Activated gamma-delta T cell (primary cell): ENCODE measurements around the gene KRTAP10-6.
"Not testable (repeated sequence)": the region's sequence is repeated elsewhere in the genome, so short reads cannot be mapped to it uniquely, and the experiment has no call there.

Source experiments
- DNase-seq: peaks from one replicate; lab custom pipeline; 2025; lab: John Stamatoyannopoulos, UW
- total RNA-seq, 2 donors: gene quantifications; one replicate each; lab custom pipeline; 2026; lab: John Stamatoyannopoulos, UW

Gene KRTAP10-6, protein sequence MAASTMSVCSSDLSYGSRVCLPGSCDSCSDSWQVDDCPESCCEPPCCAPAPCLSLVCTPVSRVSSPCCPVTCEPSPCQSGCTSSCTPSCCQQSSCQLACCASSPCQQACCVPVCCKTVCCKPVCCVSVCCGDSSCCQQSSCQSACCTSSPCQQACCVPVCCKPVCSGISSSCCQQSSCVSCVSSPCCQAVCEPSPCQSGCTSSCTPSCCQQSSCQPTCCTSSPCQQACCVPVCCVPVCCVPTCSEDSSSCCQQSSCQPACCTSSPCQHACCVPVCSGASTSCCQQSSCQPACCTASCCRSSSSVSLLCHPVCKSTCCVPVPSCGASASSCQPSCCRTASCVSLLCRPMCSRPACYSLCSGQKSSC
- total RNA-seq: 0 reads per million in 2 donors

DNA sequence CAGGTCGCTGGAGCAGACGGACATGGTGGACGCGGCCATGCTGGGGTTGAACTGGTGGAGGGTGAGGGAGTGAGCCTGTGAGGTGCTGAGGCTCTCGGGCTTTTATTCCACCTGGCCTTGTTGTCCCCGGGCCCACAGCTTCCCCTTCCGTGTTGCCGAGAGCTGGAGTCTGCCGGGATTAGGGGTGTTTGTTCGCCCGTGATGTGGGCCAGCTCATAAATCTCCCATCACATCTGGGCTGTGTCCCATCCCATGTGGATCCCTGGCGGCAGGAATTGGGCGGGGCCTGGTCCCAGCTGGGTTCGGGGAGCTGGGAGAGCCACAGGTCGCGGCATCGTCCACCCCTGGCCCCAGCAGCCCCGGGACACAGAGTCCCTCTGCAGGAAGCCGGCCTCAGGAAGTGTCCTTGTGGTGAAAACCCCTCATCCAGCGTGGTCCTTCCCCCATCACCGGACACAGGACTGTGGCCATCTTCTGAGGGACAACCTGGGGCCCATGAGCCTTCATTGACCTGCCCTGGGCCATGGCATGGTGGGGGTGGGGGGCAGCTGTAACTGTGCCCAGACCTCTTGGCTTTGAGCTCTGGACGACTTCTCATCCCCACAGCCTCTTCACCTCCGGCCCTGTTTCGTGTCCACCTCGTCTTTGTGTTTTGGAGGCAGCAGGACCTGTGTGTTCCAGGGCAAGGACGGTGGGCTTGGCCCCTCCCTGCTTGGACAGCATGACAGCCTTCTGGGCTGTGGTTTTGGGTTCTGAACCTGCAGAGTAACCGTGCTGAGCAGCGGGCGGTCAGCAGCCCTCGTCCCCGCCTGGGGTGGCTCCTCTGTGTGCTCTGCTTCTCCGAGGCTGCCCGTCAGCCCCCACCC, at the start of gene KRTAP10-6:
TSS of gene KRTAP10-6 (minus strand) at position 60 of the 866 bp plus-strand sequence. CDS start at position 39, 21 bp downstream.
- no peak for DNase-seq

DNA sequence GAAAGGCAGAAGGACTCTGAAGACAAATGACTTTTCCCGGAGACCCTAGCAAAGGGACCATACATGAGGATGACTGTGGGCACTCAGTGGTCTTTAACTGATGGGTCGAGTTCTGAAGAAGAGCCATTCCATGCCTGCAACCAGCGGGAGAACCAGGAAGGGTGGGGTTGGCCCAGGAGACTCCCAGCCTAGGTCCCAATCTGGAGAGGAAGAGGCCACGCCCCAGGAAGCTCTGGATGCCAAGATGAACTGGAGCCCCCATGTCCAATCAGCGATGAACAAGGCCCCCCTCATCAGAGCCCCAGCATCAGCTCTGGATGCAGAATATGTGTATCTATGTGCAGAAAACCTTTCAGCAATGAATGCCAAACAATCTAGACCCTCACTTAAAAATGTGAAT, 48.5 kb upstream of the KRTAP10-6 start:
- DNase-seq: no peak

DNA sequence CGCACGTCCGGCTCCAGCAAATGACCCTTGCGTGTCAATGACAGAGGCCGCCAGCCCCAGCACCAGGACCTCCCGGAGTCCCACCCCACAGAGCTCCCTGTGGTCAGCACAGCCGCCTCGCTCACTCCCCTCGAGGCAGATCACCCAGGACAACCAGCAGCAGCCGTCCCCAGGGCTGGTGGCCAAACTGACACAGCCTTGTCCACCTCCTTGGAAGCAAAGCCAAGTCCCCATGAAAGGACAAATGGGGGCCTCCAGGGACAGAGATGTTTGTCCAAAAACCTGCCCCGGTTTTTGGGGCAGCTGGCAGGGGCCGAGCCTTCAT, 47.0 kb upstream of the KRTAP10-6 start:
- no peak for DNase-seq

DNA sequence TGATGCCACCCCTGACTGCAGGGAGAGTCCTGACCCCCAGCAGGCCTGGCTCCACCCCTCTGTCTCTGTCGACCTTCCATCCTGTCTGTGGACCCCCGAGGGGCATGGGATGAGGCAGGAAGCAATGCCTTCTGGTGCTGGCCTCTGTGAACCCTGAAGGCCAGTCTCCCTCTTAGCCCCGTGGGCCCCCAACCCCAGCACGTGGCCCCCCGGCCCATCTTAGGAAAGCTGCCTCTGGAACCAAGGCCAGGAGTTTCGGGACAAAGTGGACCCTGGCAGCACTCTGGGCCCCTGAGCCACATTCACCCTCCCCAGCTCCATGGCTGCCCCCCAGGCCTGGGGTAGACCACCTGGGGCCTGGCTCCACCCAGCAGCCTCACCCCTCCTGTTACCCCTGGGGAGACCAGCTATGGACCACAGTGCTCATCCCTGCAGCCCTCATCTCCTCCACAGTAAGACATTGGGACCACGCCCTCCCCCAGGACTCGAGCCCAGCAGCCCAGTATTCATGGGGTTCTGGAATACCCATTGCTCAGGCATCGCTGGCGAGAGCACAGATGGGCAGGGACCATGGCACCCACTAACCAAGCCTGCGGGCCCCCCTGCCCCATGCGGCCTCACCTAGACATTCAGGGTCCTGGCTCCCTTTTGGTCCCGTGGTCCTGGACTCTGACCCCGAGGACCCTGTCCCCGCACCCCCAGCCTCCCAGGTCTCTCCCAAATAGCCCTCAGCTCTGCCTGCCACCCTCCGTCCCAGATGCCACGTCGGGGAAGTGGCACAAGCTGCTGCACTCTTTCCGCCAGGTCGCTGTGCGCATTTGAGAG, 46.4 kb upstream of the KRTAP10-6 start:
- not testable (repeated sequence) for DNase-seq

DNA sequence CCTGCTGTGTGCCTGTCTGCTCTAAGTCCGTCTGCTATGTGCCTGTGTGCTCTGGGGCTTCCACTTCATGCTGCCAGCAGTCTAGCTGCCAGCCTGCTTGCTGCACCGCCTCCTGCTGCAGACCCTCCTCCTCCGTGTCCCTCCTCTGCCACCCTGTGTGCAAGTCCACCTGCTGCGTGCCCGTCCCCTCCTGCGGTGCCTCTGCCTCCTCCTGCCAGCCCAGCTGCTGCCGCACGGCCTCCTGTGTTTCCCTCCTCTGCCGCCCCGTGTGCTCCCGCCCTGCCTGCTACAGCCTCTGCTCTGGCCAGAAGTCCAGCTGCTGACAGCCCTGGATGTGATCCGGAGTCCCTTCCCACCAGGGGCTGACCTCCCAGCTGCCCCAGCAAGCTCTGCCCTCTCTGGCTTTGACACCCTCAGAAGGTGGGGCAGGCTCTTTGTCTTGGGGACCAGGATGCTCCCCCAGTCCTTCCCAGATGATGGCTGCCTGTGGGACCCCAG, 45.6 kb upstream of the KRTAP10-6 start:
- not testable (repeated sequence) for DNase-seq

DNA sequence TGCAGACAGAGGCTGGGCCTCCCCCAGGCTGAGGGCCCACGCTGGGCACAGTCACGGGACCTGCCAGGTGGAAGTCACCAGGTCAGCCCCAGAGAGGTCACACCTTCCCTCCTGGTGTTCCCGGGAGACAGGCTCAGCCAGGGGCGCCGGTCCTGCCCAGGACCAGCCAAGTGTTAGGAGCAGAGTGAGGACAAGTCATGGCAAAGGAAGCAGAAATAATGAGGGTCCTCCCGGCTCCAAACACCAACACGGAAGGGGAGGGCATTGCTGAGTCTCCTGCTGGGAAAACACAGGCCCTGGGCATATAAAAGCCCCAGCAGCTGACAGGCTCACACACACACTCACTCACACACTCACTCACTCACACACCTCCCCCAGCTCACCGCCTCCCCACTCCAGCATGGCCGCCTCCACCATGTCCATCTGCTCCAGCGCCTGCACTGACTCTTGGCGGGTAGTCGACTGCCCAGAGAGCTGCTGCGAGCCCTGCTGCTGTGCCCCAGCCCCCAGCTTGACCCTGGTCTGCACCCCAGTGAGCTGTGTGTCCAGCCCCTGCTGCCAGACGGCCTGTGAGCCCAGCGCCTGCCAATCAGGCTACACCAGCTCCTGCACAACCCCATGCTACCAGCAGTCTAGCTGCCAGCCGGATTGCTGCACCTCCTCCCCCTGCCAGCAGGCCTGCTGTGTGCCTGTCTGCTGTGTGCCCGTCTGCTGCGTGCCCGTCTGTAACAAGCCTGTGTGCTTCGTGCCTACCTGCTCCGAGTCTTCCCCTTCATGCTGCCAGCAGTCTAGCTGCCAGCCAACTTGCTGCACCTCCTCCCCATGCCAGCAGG, 44.9 kb upstream of the KRTAP10-6 start, which contains the start of gene KRTAP10-10:
TSS of gene KRTAP10-10 (plus strand) at position 339 of the 833 bp plus-strand sequence. CDS start at position 401, 62 bp downstream.
- no peak for DNase-seq

DNA sequence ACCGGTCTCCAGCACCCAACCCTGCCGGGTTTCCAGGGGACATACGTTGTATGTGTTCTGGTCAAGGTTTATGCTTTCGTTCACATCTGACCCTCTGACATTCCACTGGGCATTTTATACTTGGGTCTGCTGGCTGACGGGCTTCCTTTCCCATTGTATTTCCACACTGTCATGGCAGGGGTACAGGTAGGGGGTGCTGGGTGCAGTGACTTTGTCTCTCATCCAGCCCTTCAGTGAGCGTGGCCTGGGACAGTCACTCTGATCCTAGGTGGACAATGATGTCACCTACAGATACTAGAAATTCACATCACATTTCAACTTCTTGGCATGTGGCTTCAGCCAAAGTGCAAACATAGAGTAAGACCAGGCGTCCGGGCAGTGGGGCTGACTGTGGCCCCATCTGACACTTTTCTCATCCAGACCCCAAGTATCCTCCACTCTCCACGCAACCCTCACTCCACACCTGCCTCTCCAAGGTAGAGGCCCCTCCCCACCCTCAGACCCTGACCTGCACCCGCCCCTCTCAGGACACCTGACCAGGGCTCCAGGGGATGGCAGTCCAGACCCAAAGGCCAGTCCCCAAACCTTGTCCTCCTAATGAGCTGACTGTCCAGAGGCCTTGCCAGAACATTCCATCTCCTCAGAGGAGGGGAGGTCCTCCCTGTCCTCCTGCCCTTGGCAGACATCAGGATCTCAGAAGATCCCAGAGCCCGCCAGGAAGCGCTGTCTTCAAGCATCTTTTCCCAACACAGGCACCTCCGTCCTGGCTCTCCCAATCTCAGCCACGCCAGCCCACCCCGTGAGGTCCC, 44.1 kb upstream of the KRTAP10-6 start:
- no peak for DNase-seq

DNA sequence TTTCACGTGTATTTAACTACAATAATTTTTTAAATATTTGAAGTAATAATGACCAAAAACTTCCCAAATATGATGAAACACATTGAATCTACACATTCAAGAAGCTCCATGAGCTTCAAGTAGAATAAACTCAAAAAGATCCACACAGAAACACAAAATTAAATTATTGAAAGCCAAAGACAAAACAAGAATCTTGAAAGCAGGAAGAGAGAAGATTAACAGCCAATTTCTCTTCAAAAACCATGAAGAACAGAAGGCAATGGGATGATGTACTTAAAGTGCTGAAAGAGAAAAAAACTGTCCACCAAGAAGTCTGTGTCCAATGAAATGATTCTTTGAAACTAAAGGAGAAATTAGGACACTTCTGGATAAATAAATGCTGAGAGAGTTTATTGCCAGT, 39.8 kb upstream of the KRTAP10-6 start:
- DNase-seq: no peak

DNA sequence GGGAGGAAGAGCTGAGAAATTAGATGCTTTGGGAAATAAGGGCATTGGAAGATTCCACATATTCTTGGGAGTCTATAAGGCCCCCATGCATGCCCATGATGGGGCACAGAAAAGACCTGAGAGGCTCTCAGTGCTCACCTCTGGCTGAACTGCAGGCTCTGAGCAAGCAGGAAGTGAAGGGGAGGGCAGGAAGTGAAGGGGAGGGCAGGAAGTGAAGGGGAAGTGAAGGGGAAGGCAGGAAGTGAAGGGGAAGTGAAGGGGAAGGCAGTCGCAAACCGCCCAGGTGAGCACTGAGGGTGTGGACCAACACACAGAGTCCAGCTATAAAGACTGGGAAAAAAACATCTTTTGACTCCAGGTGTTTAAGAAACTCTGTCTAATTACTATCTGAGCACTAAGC, 38.1 kb upstream of the KRTAP10-6 start:
- DNase-seq: no peak

DNA sequence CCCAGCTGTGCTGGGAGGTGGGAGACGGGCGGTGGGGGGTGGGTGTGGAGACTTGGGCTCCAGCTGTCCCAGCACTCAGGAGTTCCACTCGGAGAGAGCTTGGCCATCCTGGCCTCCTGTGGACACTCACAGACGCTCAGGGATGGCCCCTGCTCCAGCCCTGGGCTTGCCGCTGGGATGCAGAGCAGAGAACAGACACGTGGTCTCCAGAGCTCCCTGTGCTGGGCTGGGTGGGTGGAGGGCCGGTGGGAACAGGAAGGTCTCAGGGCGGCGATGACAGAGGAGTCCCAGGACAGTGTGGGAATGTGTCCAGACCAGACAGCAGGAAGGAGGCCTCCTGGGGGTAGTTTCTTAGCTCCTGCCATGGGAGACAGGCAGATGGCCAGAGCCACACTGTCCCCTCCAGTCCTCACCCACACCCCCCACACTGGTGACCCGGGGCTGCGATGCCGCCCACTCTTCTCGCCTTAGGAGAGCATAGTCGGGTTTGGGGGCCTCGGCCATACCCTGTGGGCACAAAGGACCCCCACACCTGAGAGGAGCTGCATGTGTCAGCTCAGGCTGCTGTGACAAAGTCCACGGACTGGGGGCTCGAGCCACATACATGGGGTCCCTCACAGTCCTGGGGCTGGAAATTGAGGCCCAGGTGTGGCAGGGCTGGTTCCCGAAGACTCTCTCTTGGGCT, 36.5 kb upstream of the KRTAP10-6 start:
- no peak for DNase-seq

DNA sequence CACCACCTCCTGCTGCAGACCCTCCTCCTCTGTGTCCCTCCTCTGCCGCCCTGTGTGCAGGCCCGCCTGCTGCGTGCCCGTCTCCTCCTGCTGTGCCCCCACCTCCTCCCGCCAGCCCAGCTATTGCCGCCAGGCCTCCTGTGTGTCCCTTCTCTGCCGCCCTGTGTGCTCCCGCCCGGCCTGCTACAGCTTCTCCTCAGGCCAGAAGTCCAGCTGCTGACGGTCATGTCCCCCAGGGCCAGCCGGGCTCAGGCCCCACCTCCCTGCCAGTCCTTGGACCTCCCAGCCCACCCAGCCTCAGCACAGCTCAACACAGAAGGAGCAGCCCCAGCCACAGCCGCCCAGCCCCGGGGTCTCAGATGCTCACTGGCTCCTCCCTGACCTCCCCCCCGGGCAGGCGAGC, 35.5 kb upstream of the KRTAP10-6 start:
- not testable (repeated sequence) for DNase-seq

DNA sequence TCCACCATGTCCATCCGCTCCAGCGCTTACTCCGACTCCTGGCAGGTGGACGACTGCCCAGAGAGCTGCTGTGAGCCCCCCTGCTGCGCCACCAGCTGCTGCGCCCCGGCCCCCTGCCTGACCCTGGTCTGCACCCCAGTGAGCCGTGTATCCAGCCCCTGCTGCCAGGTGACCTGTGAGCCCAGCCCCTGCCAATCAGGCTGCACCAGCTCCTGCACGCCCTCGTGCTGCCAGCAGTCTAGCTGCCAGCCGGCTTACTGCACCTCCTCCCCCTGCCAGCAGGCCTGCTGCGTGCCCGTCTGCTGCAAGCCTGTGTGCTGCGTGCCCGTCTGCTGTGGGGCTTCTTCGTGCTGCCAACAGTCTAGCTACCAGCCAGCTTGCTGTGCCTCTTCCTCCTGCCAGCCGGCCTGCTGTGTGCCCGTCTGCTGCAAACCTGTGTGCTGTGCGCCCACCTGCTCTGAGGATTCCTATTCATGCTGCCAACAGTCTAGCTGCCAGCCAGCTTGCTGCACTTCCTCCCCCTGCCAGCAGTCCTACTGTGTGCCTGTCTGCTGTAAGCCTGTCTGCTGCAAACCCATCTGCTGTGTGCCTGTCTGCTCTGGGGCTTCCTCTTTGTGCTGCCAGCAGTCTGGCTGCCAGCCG, 35.0 kb upstream of the KRTAP10-6 start:
- not testable (repeated sequence) for DNase-seq

DNA sequence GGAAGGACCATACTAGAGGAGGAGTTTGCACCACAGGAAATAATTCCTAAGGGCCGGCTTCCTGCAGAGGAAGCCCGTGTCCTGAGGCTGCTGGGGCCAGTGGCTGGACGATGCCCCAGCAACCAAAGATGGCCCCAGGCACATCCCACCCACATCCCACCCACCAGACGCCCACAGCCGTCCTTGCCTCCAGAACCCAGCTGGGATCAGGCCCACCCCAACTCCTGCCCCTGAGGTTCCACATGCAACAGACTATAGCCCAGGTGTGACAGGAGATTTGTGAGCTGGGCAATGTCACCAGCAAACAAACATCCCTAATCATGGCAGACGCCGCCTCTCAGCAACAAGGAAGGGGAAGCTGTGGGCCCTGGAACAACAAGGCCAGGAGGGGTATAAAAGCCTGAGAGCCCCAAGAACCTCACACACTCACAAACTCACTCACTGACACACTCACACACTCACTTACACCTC, 34.4 kb upstream of the KRTAP10-6 start, which contains the start of gene KRTAP10-9:
TSS of gene KRTAP10-9 (plus strand) at position 421 of the 471 bp plus-strand sequence. CDS start 79 bp downstream, outside the sequence.
- no peak for DNase-seq

DNA sequence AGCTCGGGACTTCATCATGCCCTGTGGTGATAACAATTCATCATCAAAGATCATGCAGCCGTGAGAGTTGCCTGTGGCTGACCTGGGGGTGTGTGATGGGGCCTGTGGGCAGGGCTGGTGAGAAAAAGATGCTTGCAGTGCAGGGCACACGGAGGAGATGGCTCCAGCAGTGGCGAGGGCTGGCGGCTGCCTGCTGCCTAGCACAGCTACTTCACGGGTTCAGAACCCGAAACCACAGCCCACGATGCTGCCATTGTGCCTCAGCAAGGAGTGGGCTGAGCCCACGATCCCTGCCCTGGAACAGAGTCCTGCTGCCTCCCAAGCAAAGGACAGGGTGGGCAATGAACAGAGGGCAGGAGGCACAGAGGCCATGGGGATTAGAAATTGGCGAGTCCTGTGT, 34.0 kb upstream of the KRTAP10-6 start:
- no peak for DNase-seq

DNA sequence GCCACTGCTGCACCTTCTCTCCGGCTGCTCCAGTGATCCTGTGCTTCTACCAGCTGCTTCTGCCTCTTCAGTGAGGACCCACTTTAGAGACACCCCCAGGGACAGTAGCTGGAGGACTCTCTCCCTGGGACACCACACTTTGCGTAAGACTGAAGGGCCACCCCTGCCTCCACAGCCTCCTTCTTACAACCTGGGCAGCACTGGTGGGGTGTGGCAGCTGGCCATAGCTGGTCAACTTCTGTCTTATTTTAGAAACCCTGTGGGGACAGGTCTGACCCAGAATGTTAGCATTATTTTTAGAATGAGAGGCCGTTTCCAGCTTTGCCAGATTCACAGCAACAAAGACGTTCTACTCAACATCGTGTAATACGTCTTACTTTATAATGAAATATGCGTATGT, 33.5 kb upstream of the KRTAP10-6 start:
- DNase-seq: no peak

DNA sequence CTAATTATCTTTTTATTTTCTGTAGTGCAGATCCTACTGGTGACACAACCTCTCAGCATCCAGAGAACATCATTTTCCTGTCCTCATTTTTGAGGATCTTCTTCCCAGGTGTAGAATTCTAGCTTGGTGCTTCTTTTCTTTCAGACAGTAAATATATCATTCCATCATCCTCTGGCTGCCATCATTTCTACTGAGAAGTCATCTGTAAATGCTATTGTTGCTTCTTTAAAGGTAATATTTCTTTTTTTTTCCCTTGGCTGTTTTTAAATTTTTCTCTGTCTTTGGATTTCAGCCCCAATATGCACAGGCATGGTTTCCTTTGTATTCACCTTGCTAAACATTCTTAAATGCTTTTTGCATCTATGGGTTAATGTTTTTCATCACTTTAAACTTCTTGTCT, 31.3 kb upstream of the KRTAP10-6 start:
- no peak for DNase-seq

DNA sequence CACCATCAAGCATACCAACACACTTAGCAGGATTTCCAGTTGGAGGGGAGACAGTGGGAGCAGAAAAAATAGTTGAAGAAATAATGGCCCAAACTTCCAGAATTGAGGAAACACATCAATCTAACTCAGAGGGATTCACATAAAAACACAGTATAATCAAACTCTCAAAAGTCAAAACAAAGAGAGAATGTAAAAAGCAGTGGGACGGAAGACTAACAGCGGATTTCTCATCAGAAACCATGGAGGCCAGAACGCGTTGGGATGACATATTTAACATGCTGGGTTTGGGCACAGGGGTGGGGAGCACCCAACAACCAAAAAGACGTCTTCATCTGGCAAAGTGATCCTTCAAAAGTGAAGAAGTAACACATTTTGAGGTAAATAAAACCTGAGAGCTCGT, 27.6 kb upstream of the KRTAP10-6 start:
- no peak for DNase-seq

DNA sequence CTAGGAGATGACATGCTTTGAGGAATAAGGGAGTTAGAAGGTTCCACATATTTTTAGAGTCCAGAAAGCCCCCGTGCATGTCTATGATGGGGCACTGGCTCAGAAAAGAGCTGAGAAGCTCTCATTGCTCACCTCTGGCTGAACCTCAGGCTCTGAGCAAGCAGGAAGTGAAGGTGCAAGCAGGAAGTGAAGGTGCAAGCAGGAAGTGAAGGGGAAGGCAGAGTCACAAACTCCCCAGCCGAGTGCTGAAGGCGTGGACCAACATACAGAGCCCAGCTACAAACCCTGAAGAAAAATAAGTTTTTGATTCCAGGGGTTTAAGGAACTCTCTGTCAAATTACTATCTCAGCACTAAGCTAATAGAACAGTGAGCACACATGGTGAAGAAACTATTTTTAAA, 26.6 kb upstream of the KRTAP10-6 start:
- no peak for DNase-seq

DNA sequence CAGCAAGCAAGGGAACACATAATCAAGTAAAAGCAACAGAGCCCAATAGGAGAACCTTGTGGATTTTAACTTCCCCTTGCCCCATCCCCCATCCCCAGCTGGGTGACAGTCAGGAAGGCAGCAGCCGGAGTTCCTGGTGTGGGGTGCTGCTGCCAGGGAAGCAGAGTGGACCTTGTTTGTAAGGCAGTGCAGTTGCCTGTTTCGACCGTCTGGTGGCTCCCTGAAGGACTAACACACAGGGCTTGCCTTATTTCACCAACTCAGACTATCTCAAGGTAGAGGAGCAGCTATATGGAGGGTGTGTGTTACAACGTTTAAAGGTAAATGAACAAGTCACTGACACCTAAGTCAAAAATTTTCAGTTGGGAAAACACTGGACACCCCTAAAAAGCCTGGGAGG, 26.2 kb upstream of the KRTAP10-6 start:
- no peak for DNase-seq
